DOHH2 (cell line): ENCODE data around the gene YIPF6.

Experiments
- H3F3A ChIP-seq: fragments of 200-600 bp; sonication (generic), shearing (Covaris generic); 2 replicates; pipeline ENCODE4 v1.6.0; 2016; ENCODE audit warnings: antibody characterized with exemption, mild to moderate bottlenecking; ENCODE audit not compliant: control insufficient read depth, insufficient read depth
- H3K27ac ChIP-seq: fragments of 200-600 bp; sonication (generic); 2 replicates; pipeline ENCODE4 v1.5.1; 2014; ENCODE audit warnings: low read depth, mild to moderate bottlenecking, low read length, moderate library complexity
- H3K27me3 ChIP-seq: fragments of 200-600 bp; sonication (generic); 2 replicates; pipeline ENCODE4 v1.6.1; 2014; ENCODE audit warnings: mild to moderate bottlenecking, low read length, mixed read lengths; ENCODE audit not compliant: control insufficient read depth
- H3K36me3 ChIP-seq: fragments of 200-600 bp; sonication (generic); 2 replicates; pipeline ENCODE4 v1.6.1; 2014; ENCODE audit warnings: mild to moderate bottlenecking, low read length, moderate library complexity, mixed read lengths; ENCODE audit not compliant: control insufficient read depth
- H3K4me1 ChIP-seq: fragments of 200-600 bp; sonication (generic); 2 replicates; pipeline ENCODE4 v1.6.1; 2014; ENCODE audit warnings: mild to moderate bottlenecking, low read length, mixed read lengths; ENCODE audit not compliant: control insufficient read depth
- H3K4me2 ChIP-seq: fragments of 200-600 bp; sonication (generic); 2 replicates; pipeline ENCODE4 v1.6.0; 2014; ENCODE audit warnings: mild to moderate bottlenecking, low read length, moderate library complexity
- H3K4me3 ChIP-seq: fragments of 200-600 bp; sonication (generic); 2 replicates; pipeline ENCODE4 v1.5.1; 2014; ENCODE audit warnings: mild to moderate bottlenecking, low read length, mixed read lengths
- H3K79me2 ChIP-seq: fragments of 200-600 bp; sonication (generic); 2 replicates; pipeline ENCODE4 v1.6.1; 2014; ENCODE audit warnings: mild to moderate bottlenecking, low read length, mixed read lengths; ENCODE audit not compliant: control insufficient read depth
- H3K9me2 ChIP-seq: fragments of 200-600 bp; sonication (generic); replicated peaks from 2 replicates; pipeline ENCODE4 v1.6.1; 2014; ENCODE audit warnings: mild to moderate bottlenecking, low read length, mixed read lengths; ENCODE audit not compliant: control insufficient read depth
- H3K9me3 ChIP-seq: fragments of 200-600 bp; sonication (generic); 2 replicates; pipeline ENCODE4 v1.6.1; 2014; ENCODE audit warnings: antibody characterized with exemption, low read length, mixed read lengths; ENCODE audit not compliant: control insufficient read depth, insufficient read depth
- H4K20me1 ChIP-seq: fragments of 200-600 bp; sonication (generic); 2 replicates; pipeline ENCODE4 v1.6.0; 2014; ENCODE audit warnings: low read depth, mild to moderate bottlenecking, antibody characterized with exemption, low read length, moderate library complexity; ENCODE audit not compliant: control insufficient read depth, insufficient read depth
- EZH2phosphoT487 ChIP-seq: fragments of 200-600 bp; sonication (generic); IDR thresholded peaks from 2 replicates; pipeline ENCODE4 v1.6.1; 2017; ENCODE audit warnings: borderline replicate concordance, mild to moderate bottlenecking, antibody characterized with exemption, low read length, moderate library complexity, mixed read lengths
- TF ChIP-seq, protein P1 (sequence below): fragments of 200-600 bp; sonication (generic); IDR thresholded peaks from one replicate; pipeline ENCODE4 v1.5.1; 2014; ENCODE audit warnings: antibody characterized with exemption, mild to moderate bottlenecking, low read depth, low read length; ENCODE audit not compliant: poor library complexity, severe bottlenecking

The YIPF6 gene

DNA sequence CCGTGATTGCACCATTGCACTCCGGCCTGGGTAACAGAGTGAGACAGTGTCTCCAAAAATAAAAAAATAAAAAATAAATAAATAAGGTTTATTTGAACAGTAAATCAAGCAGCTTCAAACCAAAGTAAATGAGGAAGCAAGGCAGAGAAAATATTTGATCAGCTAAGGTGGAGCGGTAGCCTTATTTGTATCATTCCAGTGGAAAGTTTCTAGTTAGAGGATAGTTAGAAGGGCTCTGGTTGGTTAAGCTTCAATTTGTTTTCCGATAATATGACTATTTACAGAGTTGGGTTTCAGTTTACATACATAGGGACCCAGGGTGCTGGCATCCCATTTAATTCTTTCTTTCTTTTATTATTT, 43.7 kb upstream of the YIPF6 start:
- H3K27me3 ChIP-seq: no peaks in the 10 kb centered on the region
- H3K4me1 ChIP-seq: no peaks in the 10 kb centered on the region
- no peak for TF ChIP-seq EZH2phosphoT487
- TF ChIP-seq, protein P1, sequence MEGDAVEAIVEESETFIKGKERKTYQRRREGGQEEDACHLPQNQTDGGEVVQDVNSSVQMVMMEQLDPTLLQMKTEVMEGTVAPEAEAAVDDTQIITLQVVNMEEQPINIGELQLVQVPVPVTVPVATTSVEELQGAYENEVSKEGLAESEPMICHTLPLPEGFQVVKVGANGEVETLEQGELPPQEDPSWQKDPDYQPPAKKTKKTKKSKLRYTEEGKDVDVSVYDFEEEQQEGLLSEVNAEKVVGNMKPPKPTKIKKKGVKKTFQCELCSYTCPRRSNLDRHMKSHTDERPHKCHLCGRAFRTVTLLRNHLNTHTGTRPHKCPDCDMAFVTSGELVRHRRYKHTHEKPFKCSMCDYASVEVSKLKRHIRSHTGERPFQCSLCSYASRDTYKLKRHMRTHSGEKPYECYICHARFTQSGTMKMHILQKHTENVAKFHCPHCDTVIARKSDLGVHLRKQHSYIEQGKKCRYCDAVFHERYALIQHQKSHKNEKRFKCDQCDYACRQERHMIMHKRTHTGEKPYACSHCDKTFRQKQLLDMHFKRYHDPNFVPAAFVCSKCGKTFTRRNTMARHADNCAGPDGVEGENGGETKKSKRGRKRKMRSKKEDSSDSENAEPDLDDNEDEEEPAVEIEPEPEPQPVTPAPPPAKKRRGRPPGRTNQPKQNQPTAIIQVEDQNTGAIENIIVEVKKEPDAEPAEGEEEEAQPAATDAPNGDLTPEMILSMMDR: no peak
- H3F3A ChIP-seq: no peaks in the 10 kb centered on the region
- no peaks in the 10 kb centered on the region for H3K36me3 ChIP-seq
- H3K4me3 ChIP-seq: no peak overlapping the region
- no peak overlapping the region for H3K4me2 ChIP-seq
- H3K27ac ChIP-seq: no peak overlapping the region
- no peaks in the 10 kb centered on the region for H3K79me2 ChIP-seq
- no peaks in the 10 kb centered on the region for H3K9me2 ChIP-seq
- H4K20me1 ChIP-seq: no peaks in the 10 kb centered on the region
- no peaks in the 10 kb centered on the region for H3K9me3 ChIP-seq

GRCh38 chrX:68461093-68461492, 37.8 kb upstream of the YIPF6 start:
- Histone ChIP-seq H3K4me3 (no peak overlapping the region), H4K20me1 (no peaks in the 10 kb centered on the region), H3K27me3 (no peaks in the 10 kb centered on the region), H3K79me2 (no peaks in the 10 kb centered on the region), H3K36me3 (no peaks in the 10 kb centered on the region), H3K9me3 (no peaks in the 10 kb centered on the region), H3K4me1 (no peaks in the 10 kb centered on the region), H3F3A (no peaks in the 10 kb centered on the region), H3K27ac (no peak overlapping the region), H3K9me2 (no peaks in the 10 kb centered on the region), H3K4me2 (no peak overlapping the region)
- TF ChIP-seq, protein P1: no peak
- TF ChIP-seq EZH2phosphoT487: no peak

DNA sequence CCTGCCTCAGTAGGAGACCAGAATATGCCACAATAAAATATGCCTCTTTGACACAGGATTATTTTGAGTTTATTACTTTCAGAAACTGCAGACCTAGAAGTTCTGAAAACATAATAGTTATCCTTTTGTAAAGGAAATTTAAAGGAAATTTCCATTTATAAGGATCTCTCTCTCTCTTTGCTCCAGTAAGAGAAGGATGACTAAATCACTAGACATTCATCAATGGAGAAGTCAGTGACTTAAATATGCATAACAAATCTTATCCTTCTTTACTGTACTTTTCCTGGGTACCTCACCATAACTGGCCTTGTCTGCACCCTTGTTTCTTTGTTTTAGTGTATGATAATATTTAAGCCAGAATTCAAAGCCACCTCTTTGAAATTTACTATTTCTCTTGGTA, 37.3 kb upstream of the YIPF6 start:
- Histone ChIP-seq H3F3A (no peaks in the 10 kb centered on the region), H3K4me3 (no peak overlapping the region), H3K9me2 (no peaks in the 10 kb centered on the region), H3K27ac (no peak overlapping the region), H3K9me3 (no peaks in the 10 kb centered on the region), H3K4me2 (no peak overlapping the region), H3K79me2 (no peaks in the 10 kb centered on the region), H3K4me1 (no peaks in the 10 kb centered on the region), H4K20me1 (no peaks in the 10 kb centered on the region), H3K36me3 (no peaks in the 10 kb centered on the region), H3K27me3 (no peaks in the 10 kb centered on the region)
- no peak for TF ChIP-seq EZH2phosphoT487
- TF ChIP-seq, protein P1: no peak

DNA sequence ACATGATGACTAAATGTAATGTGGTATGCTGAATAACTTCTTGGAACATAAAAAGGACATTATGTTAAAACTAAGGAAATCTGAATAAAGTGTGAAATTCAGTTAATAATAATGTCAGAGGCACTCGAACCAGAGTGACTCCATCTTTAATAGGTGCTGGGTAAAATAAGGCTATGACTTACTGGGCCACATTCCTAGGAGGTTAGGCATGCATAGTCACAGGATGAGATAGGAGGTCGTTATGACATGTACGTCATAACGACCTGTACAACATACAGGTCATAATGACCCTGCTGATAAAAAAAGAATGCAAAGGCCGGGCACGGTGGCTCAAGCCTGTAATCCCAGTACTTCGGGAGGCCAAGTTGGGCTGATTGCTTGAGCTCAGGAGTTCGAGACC, 36.7 kb upstream of the YIPF6 start:
- H3K4me1 ChIP-seq: no peaks in the 10 kb centered on the region
- H3K36me3 ChIP-seq: no peaks in the 10 kb centered on the region
- H3K27ac ChIP-seq: no peak overlapping the region
- TF ChIP-seq, protein P1: no peak
- no peak for TF ChIP-seq EZH2phosphoT487
- no peaks in the 10 kb centered on the region for H3K79me2 ChIP-seq
- no peaks in the 10 kb centered on the region for H4K20me1 ChIP-seq
- no peaks in the 10 kb centered on the region for H3F3A ChIP-seq
- H3K9me2 ChIP-seq: no peaks in the 10 kb centered on the region
- no peaks in the 10 kb centered on the region for H3K27me3 ChIP-seq
- H3K9me3 ChIP-seq: no peaks in the 10 kb centered on the region
- H3K4me3 ChIP-seq: no peak overlapping the region
- no peak overlapping the region for H3K4me2 ChIP-seq
